Skeletal muscle satellite cell (primary cell): ENCODE data around the gene SLC6A1.

Experiments used
- H3K27me3 ChIP-seq: 2 replicates; pipeline ENCODE4 v1.7.0; 2013; ENCODE audit warnings: low read length; ENCODE audit not compliant: control insufficient read depth, insufficient read depth
- H3K36me3 ChIP-seq: 2 replicates; pipeline ENCODE4 v1.7.0; 2013; ENCODE audit warnings: mild to moderate bottlenecking, control low read depth, low read length; ENCODE audit not compliant: insufficient read depth
- H3K4me1 ChIP-seq: 2 replicates; pipeline ENCODE4 v1.7.0; 2013; ENCODE audit warnings: low read length; ENCODE audit not compliant: control insufficient read depth, insufficient read depth
- H3K4me2 ChIP-seq: 2 replicates; pipeline ENCODE4 v1.7.0; 2013; ENCODE audit warnings: mild to moderate bottlenecking, low read length
- H3K4me3 ChIP-seq: 2 replicates; pipeline ENCODE4 v1.7.0; 2013; ENCODE audit warnings: low read length
- H3K9ac ChIP-seq: 2 replicates; pipeline ENCODE4 v1.7.0; 2013; ENCODE audit warnings: mild to moderate bottlenecking, low read depth, low read length, moderate library complexity
- H3K9me3 ChIP-seq: replicated peaks from 2 replicates; pipeline ENCODE4 v1.7.0; 2013; ENCODE audit warnings: mild to moderate bottlenecking, control low read depth, low read length

Gene SLC6A1

GRCh38 chr3:10955711-10956453 lies 36.7 kb upstream of the SLC6A1 start:
- Histone ChIP-seq H3K9me3 (no peaks in the 10 kb centered on the region), H3K9ac (no peak overlapping the region), H3K36me3 (no peaks in the 10 kb centered on the region), H3K4me2 (peak overlapping the region; percentile 13), H3K27me3 (peaks cover 55% of the 10 kb centered on the region), H3K4me1 (peaks cover 12% of the 10 kb centered on the region), H3K4me3 (no peak overlapping the region)

- no peak overlapping the region for H3K9ac ChIP-seq
- no peak overlapping the region for H3K4me3 ChIP-seq
- H3K36me3 ChIP-seq, result no peaks in the 10 kb centered on the region
- H3K4me1 ChIP-seq, result peaks cover 12% of the 10 kb centered on the region
- no peak overlapping the region for H3K4me2 ChIP-seq
- H3K9me3 ChIP-seq, result no peaks in the 10 kb centered on the region
- H3K27me3 ChIP-seq, result peaks cover 58% of the 10 kb centered on the region
These were observed 36.0 kb upstream of the SLC6A1 start for GRCh38 chr3:10956531-10956930.

GRCh38 chr3:10956986-10957385 lies 35.6 kb upstream of the SLC6A1 start:
- Histone ChIP-seq H3K4me2 (no peak overlapping the region), H3K9ac (no peak overlapping the region), H3K9me3 (no peaks in the 10 kb centered on the region), H3K27me3 (peaks cover 61% of the 10 kb centered on the region), H3K4me1 (peaks cover 12% of the 10 kb centered on the region), H3K4me3 (no peak overlapping the region), H3K36me3 (no peaks in the 10 kb centered on the region)

GRCh38 chr3:10957976-10958749 lies 34.4 kb upstream of the SLC6A1 start:
- Histone ChIP-seq H3K9ac (no peak overlapping the region), H3K4me3 (no peak overlapping the region), H3K9me3 (no peaks in the 10 kb centered on the region), H3K27me3 (peaks cover 64% of the 10 kb centered on the region), H3K4me2 (no peak overlapping the region), H3K36me3 (no peaks in the 10 kb centered on the region), H3K4me1 (peaks cover 12% of the 10 kb centered on the region)

GRCh38 chr3:10960255-10960654 lies 32.3 kb upstream of the SLC6A1 start:
- peaks cover 58% of the 10 kb centered on the region for H3K27me3 ChIP-seq
- H3K36me3 ChIP-seq, result no peaks in the 10 kb centered on the region
- H3K4me2 ChIP-seq, result no peak overlapping the region
- H3K4me3 ChIP-seq, result no peak overlapping the region
- no peak overlapping the region for H3K9ac ChIP-seq
- no peaks in the 10 kb centered on the region for H3K9me3 ChIP-seq
- peaks cover 12% of the 10 kb centered on the region for H3K4me1 ChIP-seq

GRCh38 chr3:10961921-10962320 lies 30.6 kb upstream of the SLC6A1 start:
- peaks cover 5% of the 10 kb centered on the region for H3K4me1 ChIP-seq
- H3K4me2 ChIP-seq, result no peak overlapping the region
- H3K36me3 ChIP-seq, result no peaks in the 10 kb centered on the region
- H3K9me3 ChIP-seq, result no peaks in the 10 kb centered on the region
- no peak overlapping the region for H3K9ac ChIP-seq
- no peak overlapping the region for H3K4me3 ChIP-seq
- peaks cover 57% of the 10 kb centered on the region for H3K27me3 ChIP-seq

GRCh38 chr3:10962481-10963036 lies 30.0 kb upstream of the SLC6A1 start:
- Histone ChIP-seq H3K36me3 (no peaks in the 10 kb centered on the region), H3K27me3 (peaks cover 55% of the 10 kb centered on the region), H3K4me3 (no peak overlapping the region), H3K4me2 (no peak overlapping the region), H3K4me1 (peaks cover 2% of the 10 kb centered on the region), H3K9ac (no peak overlapping the region), H3K9me3 (no peaks in the 10 kb centered on the region)

- no peak overlapping the region for H3K4me2 ChIP-seq
- no peaks in the 10 kb centered on the region for H3K4me1 ChIP-seq
- H3K36me3 ChIP-seq, result no peaks in the 10 kb centered on the region
- H3K27me3 ChIP-seq, result peaks cover 62% of the 10 kb centered on the region
- H3K4me3 ChIP-seq, result no peak overlapping the region
- no peak overlapping the region for H3K9ac ChIP-seq
- H3K9me3 ChIP-seq, result no peaks in the 10 kb centered on the region
These were observed 27.9 kb upstream of the SLC6A1 start for GRCh38 chr3:10964537-10965167.

- no peak overlapping the region for H3K4me3 ChIP-seq
- no peaks in the 10 kb centered on the region for H3K36me3 ChIP-seq
- peaks cover 56% of the 10 kb centered on the region for H3K27me3 ChIP-seq
- no peaks in the 10 kb centered on the region for H3K9me3 ChIP-seq
- H3K4me1 ChIP-seq, result no peaks in the 10 kb centered on the region
- no peak overlapping the region for H3K4me2 ChIP-seq
- no peak overlapping the region for H3K9ac ChIP-seq
These were observed 24.1 kb upstream of the SLC6A1 start for GRCh38 chr3:10968401-10968800.

GRCh38 chr3:10970306-10970960 lies 22.1 kb upstream of the SLC6A1 start:
- H3K36me3 ChIP-seq, result no peaks in the 10 kb centered on the region
- H3K4me3 ChIP-seq, result no peak overlapping the region
- no peak overlapping the region for H3K9ac ChIP-seq
- no peaks in the 10 kb centered on the region for H3K9me3 ChIP-seq
- H3K4me2 ChIP-seq, result no peak overlapping the region
- no peaks in the 10 kb centered on the region for H3K4me1 ChIP-seq
- H3K27me3 ChIP-seq, result peaks cover 60% of the 10 kb centered on the region
